GM19193 (cell line): ENCODE results near the gene SLC9B2.

Experiments used
- POLR2A ChIP-seq: IDR thresholded peaks from 4 replicates; pipeline ENCODE4 v1.6.1; 2011; ENCODE audit not compliant: insufficient read depth, insufficient read length; ENCODE audit errors: extremely low read depth

The SLC9B2 gene

GRCh38 chr4:103092245-103092644 lies 15.7 kb upstream of the SLC9B2 start:
- TF ChIP-seq POLR2A, result no peak

- no peak for TF ChIP-seq POLR2A
Observed at GRCh38 chr4:103091601-103092223, 15.2 kb upstream of the SLC9B2 start.

GRCh38 chr4:103089481-103089880 lies 12.9 kb upstream of the SLC9B2 start:
- no peak for TF ChIP-seq POLR2A

GRCh38 chr4:103086551-103086950 lies 10.0 kb upstream of the SLC9B2 start:
- no peak for TF ChIP-seq POLR2A

GRCh38 chr4:103085555-103086196 lies 9.1 kb upstream of the SLC9B2 start:
- no peak for TF ChIP-seq POLR2A

- no peak for TF ChIP-seq POLR2A
Observed at GRCh38 chr4:103079621-103080020, 3.1 kb upstream of the SLC9B2 start.

- TF ChIP-seq POLR2A, result no peak
Observed at GRCh38 chr4:103075894-103076746, 441 bp downstream of the SLC9B2 start.

- TF ChIP-seq POLR2A, result no peak
Observed at GRCh38 chr4:103075435-103075893, 1.1 kb downstream of the SLC9B2 start.

- TF ChIP-seq POLR2A, result peak; percentile 22
Observed at GRCh38 chr4:103074744-103075434, 1.7 kb downstream of the SLC9B2 start.

GRCh38 chr4:103073792-103074438 lies 2.6 kb downstream of the SLC9B2 start:
- TF ChIP-seq POLR2A, result no peak

- TF ChIP-seq POLR2A, result no peak
Observed at GRCh38 chr4:103067841-103068547, 8.6 kb downstream of the SLC9B2 start.

GRCh38 chr4:103060453-103061148 lies 16.0 kb downstream of the SLC9B2 start:
- no peak for TF ChIP-seq POLR2A

- TF ChIP-seq POLR2A, result no peak
Observed at GRCh38 chr4:103054030-103054429, 22.5 kb downstream of the SLC9B2 start.
